Liver (tissue), 3 donors: Measurements from ENCODE around the gene GRK5.

ENCODE experiments used
- ATF3 ChIP-seq: IDR thresholded peaks from 2 replicates; pipeline ENCODE4 v1.6.1; 2016; ENCODE audit warnings: antibody characterized with exemption
- CTCF ChIP-seq: fragments of 150-350 bp; IDR thresholded peaks from 2 replicates; pipeline ENCODE4 v1.5.1; 2017; ENCODE audit warnings: improper control_type of control experiment, low read depth, low read length; ENCODE audit not compliant: missing input control
- EGR1 ChIP-seq, 2 donors: IDR thresholded peaks; 2 replicates each; pipeline ENCODE4 v1.6.1; 2016 to 2018; ENCODE audit warnings: antibody characterized with exemption in 2 of 2, low read depth in 2 of 2
- FOXA1 ChIP-seq: IDR thresholded peaks from 2 replicates; pipeline ENCODE4 v1.6.1; 2016; ENCODE audit warnings: antibody characterized with exemption
- GABPA ChIP-seq, 2 donors: IDR thresholded peaks in 1 of 2; conservative IDR thresholded peaks in 1 of 2; 2 replicates each; pipeline ENCODE4 v1.6.1; 2016; ENCODE audit warnings: antibody characterized with exemption in 2 of 2, mild to moderate bottlenecking in 1 of 2, moderate library complexity in 1 of 2
- JUND ChIP-seq, 2 donors: IDR thresholded peaks; 2 replicates each; pipeline ENCODE4 v1.6.1; 2016; ENCODE audit warnings: antibody characterized with exemption in 2 of 2
- MAX ChIP-seq: IDR thresholded peaks from 2 replicates; pipeline ENCODE4 v1.6.1; 2016; ENCODE audit warnings: antibody characterized with exemption
- RAD21 ChIP-seq, 2 donors: IDR thresholded peaks; 2 replicates each; pipeline ENCODE4 v1.6.1; 2016; ENCODE audit warnings: antibody characterized with exemption in 2 of 2, mild to moderate bottlenecking in 2 of 2
- REST ChIP-seq: IDR thresholded peaks from 2 replicates; pipeline ENCODE4 v1.6.1; 2016; ENCODE audit warnings: antibody characterized with exemption, mild to moderate bottlenecking
- donor health status: healthy.
- donor health status: healthy.

GRCh38 chr10:119284679-119285096 lies 77.3 kb downstream of the GRK5 start:
- TF ChIP-seq MAX (no peak), REST (no peak), CTCF (no peak), FOXA1 (no peak), EGR1 (IDR thresholded peaks at IDR 0.05; ENCODE audit: low read depth in 2 of 2) (no peak), RAD21 (IDR thresholded peaks at IDR 0.05) (peak in 1 of 2 donors; percentile 53), JUND (IDR thresholded peaks at IDR 0.05) (no peak), ATF3 (no peak), GABPA (IDR thresholded peaks at IDR 0.05 in 1 of 2, conservative IDR thresholded peaks at IDR 0.05 in 1 of 2) (no peak)
